Loucy (cell line): Measurements from ENCODE around the gene BAG3.

Experiments used
- CTCF ChIP-seq: fragments of 200-600 bp; sonication (generic); conservative IDR thresholded peaks from 2 replicates; pipeline ENCODE4 v1.5.1; 2014; ENCODE audit warnings: mild to moderate bottlenecking, antibody characterized with exemption, low read length
- EZH2phosphoT487 ChIP-seq: fragments of 200-600 bp; IDR thresholded peaks from 2 replicates; pipeline ENCODE4 v1.6.1; 2018; ENCODE audit warnings: antibody characterized with exemption, mild to moderate bottlenecking, moderate library complexity, borderline replicate concordance

DNA sequence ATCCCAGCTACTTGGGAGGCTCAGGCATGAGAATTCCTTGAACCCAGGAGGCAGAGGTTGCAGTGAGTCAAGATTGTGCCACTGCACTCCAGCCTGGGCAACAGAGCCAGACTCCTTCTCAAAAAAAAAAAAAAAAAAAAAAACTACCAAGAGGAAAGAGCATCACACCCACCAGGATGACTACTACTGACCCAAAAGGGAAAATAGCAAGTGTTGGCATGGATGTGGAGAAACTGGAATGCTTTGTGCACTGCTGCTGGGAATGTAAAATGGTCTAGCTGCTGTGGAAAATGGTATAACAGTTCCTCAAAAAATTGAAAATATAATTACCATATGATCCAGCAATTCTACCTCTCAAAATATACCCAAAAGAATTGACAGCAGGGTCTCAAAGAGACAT, 46.7 kb upstream of the BAG3 start:
- TF ChIP-seq CTCF (no peak), EZH2phosphoT487 (no peak)
